Skin of body (tissue), 2 donors: ENCODE data around the gene CCL21. TPM values are rescaled to one million over a fixed set of nuclear protein-coding genes. Genes with fewer than 3 reads are reported as not detected.

Experiments
- DNase-seq: peaks from one replicate; lab custom pipeline; 2025; lab: John Stamatoyannopoulos, UW
- total RNA-seq: library from RNA; depleted of rRNA; stranded (reverse); fragments of >200 nt; gene quantifications from one replicate; pipeline ENCODE4 v1.2.3, GENCODE V29; 2014

Gene CCL21
- total RNA-seq, 1 donor from 2014 or later: 11.9 TPM

DNA sequence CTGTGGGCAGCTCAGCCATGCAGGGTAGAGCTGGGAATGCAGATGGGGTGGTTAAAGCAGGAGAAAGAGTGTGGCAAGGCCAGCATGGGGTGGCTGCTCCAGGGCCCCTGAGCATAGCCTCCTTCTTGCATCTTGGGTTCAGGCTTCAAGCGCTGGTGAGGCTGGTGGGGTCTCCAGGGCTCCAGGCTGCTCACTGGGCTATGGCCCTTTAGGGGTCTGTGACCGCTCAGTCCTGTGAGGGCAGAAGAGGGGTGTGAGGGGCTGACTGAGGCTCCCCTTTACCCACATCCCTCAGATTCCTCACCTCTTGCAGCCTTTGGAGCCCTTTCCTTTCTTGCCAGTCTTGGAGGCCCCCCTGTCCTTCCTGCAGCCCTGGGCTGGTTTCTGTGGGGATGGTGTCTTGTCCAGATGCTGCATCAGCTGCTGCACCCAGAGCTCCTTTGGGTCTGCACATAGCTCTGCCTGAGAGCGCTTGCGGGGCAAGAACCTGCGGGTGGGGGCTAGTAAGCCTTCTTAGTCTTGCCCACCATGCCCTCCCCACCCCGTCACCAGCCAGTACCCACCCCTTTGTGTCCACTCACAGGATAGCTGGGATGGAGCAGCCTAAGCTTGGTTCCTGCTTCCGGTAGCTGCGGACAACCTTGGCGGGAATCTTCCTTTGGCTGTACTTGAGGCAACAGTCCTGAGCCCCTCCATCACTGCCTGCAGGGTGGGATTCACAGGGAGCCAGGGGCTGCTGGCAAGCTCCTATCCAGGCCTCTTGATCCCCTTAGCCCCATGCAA lies 549 bp downstream of the CCL21 start:
- DNase-seq: no peak

- no peak for DNase-seq
These were observed 2.8 kb downstream of the CCL21 start for GRCh38 chr9:34707130-34707529.

DNA sequence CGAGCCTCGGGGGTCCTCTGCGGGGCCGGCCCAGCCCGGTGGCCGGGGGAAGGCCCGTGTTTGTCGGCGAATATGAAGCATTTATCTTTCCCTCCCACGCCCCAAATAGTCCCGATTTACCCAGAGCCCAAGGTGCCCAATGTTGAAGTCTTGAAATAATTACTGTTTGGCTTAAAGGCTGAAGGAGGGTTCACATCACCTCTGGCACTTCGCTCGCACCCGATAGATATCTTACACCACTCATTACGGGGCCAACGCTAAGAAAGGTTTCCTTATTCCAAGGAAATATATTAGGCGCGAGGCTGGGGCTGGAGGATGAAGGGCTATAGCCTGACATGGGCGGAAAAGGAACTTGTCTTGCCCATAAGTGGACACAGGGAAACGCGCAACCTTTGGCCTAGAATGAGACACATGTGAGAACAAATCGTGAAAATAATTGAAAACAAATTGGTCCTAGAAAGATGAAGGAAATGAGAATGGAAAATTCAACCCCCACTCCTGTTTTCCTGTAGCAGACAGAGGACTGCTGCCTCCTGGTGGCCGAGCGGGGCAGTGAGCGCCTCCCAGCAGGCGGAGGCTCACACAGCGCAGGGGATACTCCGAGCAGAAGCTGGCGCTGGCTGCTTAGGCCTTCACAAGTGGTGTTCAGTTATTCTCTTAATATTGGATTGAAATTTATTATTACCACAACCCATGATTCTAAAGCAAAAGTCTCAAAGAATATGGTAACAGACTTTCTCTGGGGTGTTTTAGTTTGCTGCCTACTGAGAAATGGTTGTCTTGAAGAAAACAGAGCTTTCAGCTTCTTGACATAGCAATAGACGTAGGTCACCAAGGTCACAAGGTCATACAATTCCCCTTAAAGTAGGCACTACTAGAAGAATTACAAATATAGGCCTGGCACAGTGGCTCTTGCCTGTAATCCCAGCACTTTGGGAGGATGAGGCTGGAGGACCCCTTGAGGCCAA lies 7.9 kb downstream of the CCL21 start:
- DNase-seq: peak; percentile 90

DNA sequence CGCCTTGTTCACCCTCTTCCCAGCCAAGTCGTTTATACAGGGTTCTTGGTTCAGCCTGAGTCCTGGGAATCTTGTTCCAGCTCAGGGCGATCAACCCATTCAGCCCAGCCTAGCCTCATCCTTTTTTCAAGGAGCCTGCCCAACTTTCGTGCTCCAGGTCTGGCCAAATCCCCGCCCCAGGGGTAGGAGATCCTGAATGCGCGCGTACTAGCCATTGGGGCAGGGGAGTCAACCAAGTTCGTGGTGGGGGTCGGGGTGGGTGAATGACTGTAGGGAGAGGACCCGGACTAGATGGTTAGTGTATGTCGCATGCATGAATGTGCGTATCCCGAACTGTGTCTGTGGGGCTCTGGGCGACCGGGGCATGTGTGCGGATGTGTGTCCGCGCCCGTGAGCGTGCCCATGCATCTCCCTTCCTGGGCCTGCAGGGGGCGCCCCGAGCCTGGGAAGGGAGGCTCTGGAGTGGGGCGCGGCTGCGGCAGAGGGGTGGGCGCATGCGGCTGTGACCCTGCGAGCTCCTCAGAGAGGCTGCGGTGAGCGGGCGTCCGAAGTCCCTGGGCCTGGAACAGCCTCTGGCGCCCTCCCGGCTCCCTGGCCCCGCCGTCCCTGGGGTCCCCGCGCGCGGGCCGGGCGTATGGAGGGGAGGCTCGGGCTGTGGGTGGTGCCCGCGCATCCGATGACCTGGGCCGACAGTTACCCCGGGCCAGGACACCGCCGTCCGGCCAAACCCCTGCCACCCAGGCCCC lies 8.7 kb downstream of the CCL21 start:
- DNase-seq: peak; percentile 9

- no peak for DNase-seq
These were observed 15.1 kb downstream of the CCL21 start for GRCh38 chr9:34694811-34695210.

GRCh38 chr9:34693560-34693959 lies 16.4 kb downstream of the CCL21 start:
- no peak for DNase-seq

DNA sequence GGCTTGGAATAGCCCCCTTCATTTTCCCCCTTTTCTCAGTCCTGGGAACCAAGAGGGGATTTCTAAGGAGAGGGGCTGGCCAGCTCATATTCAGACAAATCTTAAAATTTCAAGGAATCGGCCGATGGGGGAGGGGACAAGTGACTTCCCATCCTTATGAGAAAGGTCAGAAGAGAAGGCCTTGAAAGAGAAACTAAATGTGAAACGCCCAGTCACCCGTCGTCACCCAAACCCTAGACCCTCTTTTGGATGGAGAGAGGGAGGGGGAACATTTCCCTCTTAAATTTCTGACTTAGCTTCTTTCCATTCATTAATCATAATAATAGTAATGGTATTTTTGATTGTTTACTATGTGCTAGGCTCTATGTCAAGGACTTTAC lies 18.0 kb downstream of the CCL21 start:
- DNase-seq: no peak

DNA sequence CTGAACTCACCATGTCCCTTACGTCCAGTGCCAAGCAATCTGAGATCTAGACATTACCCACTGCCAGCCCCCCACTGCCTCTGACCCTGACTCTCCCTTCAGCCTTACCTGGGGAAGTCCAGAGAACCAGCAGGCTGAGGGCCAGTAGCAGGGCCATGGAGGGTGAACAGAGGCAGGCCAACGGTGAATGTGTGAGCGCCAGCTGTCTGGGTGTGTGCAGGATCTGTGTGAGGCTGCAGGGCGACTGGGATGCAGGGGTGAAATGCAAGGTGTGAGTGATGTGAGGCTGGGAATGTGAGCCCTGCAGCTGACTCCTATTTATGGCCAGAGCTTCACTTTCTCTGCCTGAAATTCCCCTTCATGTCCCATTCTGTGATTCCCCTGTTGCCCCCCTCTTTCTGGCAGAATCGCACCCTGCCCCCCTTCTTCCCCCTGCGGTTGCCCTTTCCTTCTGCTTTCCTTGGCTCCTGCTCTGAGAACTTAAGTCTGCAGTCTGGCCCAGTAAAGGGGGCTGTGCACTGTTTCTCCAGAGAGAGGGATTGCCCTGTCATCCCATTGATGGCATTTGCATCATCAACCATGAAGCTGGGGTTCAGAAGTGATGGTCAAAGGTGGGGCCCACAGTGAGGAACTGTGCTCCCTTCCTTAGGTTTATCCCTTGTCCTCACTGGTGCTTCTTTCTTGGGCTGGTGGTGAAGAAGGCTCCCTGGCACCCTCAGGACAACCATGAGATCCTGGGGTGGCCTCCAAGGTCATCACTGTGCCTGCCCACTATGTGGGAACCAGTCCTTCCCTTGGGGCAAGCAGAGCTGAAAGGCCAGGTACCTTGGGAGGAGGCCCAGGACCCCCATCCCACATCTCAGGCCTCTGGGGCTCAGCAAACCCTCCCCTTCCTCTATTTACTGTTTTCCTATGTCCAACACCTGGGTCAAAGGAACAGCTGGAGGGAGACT lies 18.7 kb downstream of the CCL21 start, which contains the start of gene CCL19:
Gene CCL19, minus strand, starts transcription at position 294 of the 953 bp plus-strand sequence. Its CDS starts 137 bp downstream, at position 157.
- DNase-seq: no peak

- no peak for DNase-seq
These were observed 20.4 kb downstream of the CCL21 start for GRCh38 chr9:34689512-34689911.

DNA sequence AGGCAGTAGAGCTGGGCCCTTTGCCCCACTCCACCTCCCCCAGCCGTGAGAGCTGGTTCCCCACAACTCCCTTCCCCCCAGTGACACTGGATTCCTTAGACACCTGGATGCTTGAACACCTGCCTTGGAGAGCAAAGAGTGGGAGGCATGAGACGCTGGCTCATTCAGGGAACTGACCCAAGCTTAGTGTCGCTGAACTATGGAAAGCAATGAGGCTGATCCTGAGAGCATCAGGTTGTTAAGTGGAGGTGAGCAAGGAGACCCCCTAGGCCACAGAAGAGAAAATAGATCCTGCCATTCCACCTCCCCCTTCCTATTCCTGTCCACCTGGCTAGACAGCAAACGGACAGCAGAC lies 20.8 kb downstream of the CCL21 start:
- DNase-seq: no peak

DNA sequence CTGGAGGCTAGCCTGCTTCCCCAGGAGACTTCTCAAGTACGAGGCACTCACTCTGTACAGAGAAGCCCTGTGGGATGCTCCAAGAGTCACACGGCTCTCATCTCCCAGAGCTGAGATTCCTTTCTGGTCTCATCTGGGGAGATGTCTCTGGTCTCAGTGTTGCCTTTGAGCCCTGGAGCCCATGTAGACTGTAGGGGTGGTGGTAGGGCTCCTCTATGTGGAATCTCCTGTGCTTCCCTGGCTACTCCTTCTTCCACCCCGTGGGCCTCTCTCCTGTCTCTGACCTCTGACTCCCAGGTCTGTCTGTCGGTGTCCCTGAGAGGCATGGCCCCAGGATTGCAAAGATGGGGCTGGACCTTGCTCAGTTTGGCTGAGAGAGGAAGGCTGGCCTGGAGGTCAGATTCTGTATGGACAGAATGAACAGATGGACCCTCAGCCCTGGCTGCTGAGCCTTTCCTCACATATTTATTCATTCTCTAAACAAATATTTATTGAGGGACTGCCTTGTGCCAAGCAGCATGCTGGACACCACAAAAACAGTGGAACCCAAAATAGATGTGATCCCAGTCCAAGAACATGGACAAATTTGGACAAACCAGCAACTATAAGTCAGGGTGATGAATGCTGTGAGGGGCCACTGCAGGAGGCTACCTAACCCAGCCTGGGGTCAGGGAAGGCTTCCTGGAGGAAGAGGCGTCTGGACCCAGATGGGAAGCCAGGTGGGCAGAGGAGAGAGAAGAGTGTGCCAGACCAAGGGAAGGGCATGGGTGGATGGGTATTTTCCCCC lies 21.4 kb downstream of the CCL21 start:
- DNase-seq: no peak

DNA sequence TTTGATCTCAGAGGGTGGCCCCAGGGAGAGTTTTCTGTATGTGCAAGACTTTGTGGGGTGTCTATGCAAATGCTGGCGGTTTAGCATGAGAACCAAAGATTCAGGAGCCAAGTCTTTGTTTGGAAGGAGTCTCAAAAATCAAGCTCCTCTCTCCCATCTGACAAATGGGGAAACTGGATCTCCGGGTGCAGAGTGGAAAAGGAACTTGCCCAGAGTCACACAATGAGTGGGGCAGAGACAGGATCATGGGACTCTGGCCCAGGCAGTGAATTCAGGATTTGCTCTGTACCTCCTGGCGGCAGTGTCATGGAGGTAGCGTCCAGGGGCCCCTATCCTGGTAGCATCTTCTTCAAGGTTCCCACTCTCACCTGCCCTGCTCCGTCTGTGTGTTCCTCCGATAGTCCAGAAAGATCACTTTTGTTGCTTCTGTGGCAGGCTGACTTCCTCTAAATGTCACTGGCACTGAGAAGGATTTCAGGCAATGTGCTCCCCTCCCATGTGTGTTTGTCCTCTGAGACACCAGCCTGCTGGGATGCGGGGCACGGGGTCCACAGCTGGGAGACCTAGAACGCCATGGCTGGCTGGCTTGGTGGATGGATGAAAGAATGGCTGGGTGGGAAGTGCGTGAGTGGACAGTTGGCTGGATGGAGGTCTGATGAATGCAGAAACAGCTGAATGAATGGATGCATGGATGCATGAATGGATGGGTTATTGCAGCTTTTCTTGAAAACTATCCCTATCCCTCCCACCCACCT lies 22.5 kb downstream of the CCL21 start:
- DNase-seq: no peak

DNA sequence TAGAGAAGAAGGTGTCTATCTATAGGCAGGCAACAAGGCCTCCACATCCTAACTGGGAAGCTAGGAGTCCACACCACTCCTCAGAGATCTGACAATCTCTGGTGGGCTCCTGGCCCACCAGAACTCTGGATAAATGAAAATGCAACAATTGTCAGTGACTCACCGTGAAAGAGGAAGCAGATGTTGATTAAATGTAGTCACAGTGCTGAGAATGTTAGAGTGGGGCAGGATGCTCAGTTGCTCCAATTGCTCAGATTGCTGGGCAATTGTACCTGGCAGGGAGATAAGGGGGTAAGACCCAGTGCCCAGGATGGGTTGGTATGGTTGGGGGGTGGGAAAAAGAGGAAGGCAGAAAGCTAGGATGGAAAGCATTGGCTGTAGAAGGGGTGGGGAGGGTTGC lies 23.2 kb downstream of the CCL21 start:
- DNase-seq: no peak

DNA sequence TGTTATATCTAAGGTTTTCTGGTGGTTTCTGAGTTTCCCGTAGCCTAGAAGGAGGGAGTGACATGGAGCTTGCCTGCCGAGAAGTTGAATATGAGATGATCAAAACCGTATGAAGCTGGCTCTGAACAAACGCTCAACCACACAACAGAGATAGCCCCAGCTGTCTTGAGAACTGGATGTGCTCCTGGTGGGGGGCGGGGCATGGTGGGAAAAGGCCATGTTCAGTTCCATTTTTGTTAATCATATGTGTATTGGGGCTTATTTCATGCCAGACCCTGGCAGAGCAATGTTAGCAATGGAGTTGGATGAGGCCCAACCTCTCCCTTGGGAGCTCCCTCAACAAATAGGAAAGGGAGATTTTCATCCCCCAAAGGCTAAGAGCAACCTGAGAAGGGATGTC lies 23.7 kb downstream of the CCL21 start:
- peak; percentile 42 for DNase-seq

GRCh38 chr9:34685591-34685990 lies 24.3 kb downstream of the CCL21 start:
- DNase-seq: no peak

- DNase-seq: no peak
These were observed 25.1 kb downstream of the CCL21 start for GRCh38 chr9:34684816-34685215.

DNA sequence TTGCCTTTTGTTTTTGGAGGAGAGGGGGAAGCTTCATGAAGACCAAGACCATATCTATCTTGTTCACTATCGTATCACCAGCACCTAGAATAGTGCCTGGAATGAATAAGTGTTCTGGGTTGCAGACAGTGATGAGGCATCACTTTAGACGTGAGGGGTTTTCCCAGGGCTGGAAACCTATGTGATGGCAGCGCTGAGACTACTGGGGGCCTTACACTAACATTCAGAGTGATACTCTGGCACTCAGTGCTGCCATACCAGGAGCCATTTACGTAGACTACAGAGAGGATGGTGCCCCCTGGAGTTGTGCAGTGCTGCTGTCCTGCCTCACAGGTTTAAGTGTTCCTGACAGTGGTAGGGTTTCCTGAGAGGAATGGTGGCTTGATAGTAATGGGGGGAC lies 25.8 kb downstream of the CCL21 start:
- no peak for DNase-seq

DNA sequence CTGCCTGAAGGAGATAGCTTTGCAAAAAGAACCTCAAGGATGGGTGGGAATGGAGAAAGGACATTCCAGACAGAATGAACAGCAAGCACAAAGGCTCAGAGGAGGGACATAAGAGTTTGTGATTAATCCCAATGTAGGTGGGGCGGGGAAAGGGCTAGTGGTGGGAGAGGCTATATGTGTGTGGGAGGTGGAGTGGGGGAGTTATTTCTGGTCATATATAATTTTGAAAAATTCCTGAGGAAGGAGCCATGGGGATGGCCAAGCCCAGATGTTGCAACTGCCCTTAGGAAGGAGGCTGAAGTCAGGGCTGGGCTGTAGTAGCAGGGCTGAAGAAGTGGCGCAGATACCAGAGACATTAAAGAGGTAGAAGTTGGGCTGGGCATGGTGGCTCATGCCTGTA lies 34.1 kb downstream of the CCL21 start:
- DNase-seq: no peak
